LNCAP (cell line): Measurements from ENCODE around the gene LAX1.

ENCODE experiments used
- CTCF ChIP-seq: fragments of 450-650 bp; IDR thresholded peaks from 2 replicates; pipeline ENCODE4 v1.5.1; 2017; ENCODE audit warnings: mild to moderate bottlenecking

The LAX1 gene

GRCh38 chr1:203795441-203796235, 30.7 kb downstream of the LAX1 start, which contains the start of the genes ZBED6 and ZC3H11A:
Gene ZBED6, plus strand, starts transcription at chr1:203795623. Its CDS starts 1,900 bp downstream, at chr1:203797523.
Gene ZC3H11A, plus strand, starts transcription at chr1:203795623. Its CDS starts 21,448 bp downstream, at chr1:203817071.
- no peak for TF ChIP-seq CTCF

- no peak for TF ChIP-seq CTCF
Measured at GRCh38 chr1:203796236-203796605, 31.2 kb downstream of the LAX1 start.

GRCh38 chr1:203797216-203797615, 32.2 kb downstream of the LAX1 start:
- no peak for TF ChIP-seq CTCF

- TF ChIP-seq CTCF: no peak
Measured at GRCh38 chr1:203797948-203798655, 33.1 kb downstream of the LAX1 start.

- no peak for TF ChIP-seq CTCF
Measured at GRCh38 chr1:203799157-203799556, 34.2 kb downstream of the LAX1 start.

GRCh38 chr1:203799971-203800370, 35.0 kb downstream of the LAX1 start:
- no peak for TF ChIP-seq CTCF

GRCh38 chr1:203805689-203806088, 40.7 kb downstream of the LAX1 start:
- TF ChIP-seq CTCF: no peak
